G401.6 (cell line): Measurements from ENCODE around the gene PES1.
"Not testable (repeated sequence)": the region's sequence is repeated elsewhere in the genome, so short reads cannot be mapped to it uniquely, and the experiment has no call there.

ENCODE experiments used
- FAIRE-seq: peaks from 2 replicates; lab custom pipeline; 2012; peaks lifted over from hg19 to GRCh38; lab: Jason Lieb, UNC

The PES1 gene

GRCh38 chr22:30574095-30574981 lies 17.4 kb downstream of the PES1 start, which contains the start of gene GAL3ST1:
Gene GAL3ST1, minus strand, starts transcription at chr22:30574665. Its CDS starts 17,273 bp downstream, at chr22:30557392.
- no peak for FAIRE-seq

GRCh38 chr22:30573594-30574094 lies 18.1 kb downstream of the PES1 start:
- no peak for FAIRE-seq

- FAIRE-seq: no peak
These were observed 18.7 kb downstream of the PES1 start for GRCh38 chr22:30572840-30573593.

GRCh38 chr22:30572210-30572609 lies 19.5 kb downstream of the PES1 start:
- FAIRE-seq: no peak

- FAIRE-seq: no peak
These were observed 22.0 kb downstream of the PES1 start for GRCh38 chr22:30569674-30570202.

- no peak for FAIRE-seq
These were observed 23.4 kb downstream of the PES1 start for GRCh38 chr22:30568137-30568805.

- not testable (repeated sequence) for FAIRE-seq
These were observed 24.4 kb downstream of the PES1 start for GRCh38 chr22:30567277-30567676.

- no peak for FAIRE-seq
These were observed 25.6 kb downstream of the PES1 start for GRCh38 chr22:30566125-30566524.

- no peak for FAIRE-seq
These were observed 26.4 kb downstream of the PES1 start for GRCh38 chr22:30565341-30565740.

- FAIRE-seq: no peak
These were observed 27.0 kb downstream of the PES1 start for GRCh38 chr22:30564761-30565119.

GRCh38 chr22:30564045-30564760 lies 27.5 kb downstream of the PES1 start:
- FAIRE-seq: no peak

- FAIRE-seq: no peak
These were observed 29.3 kb downstream of the PES1 start for GRCh38 chr22:30562366-30562765.

GRCh38 chr22:30561402-30562189 lies 30.1 kb downstream of the PES1 start:
- FAIRE-seq: no peak

GRCh38 chr22:30560643-30561202 lies 31.0 kb downstream of the PES1 start:
- not testable (repeated sequence) for FAIRE-seq

- no peak for FAIRE-seq
These were observed 31.8 kb downstream of the PES1 start for GRCh38 chr22:30559889-30560288.

- FAIRE-seq: no peak
These were observed 34.5 kb downstream of the PES1 start for GRCh38 chr22:30557243-30557642.

- FAIRE-seq: no peak
These were observed 35.3 kb downstream of the PES1 start for GRCh38 chr22:30556388-30556787.

GRCh38 chr22:30555282-30556210 lies 36.2 kb downstream of the PES1 start:
- FAIRE-seq: no peak

GRCh38 chr22:30553971-30554370 lies 37.7 kb downstream of the PES1 start:
- no peak for FAIRE-seq
